ENCODE results near the gene TLCD4.

Gene TLCD4, protein sequence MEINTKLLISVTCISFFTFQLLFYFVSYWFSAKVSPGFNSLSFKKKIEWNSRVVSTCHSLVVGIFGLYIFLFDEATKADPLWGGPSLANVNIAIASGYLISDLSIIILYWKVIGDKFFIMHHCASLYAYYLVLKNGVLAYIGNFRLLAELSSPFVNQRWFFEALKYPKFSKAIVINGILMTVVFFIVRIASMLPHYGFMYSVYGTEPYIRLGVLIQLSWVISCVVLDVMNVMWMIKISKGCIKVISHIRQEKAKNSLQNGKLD

GRCh38 chr1:95117207-95118066 is at the start of gene TLCD4:
TLCD4 (plus strand) TSS chr1:95117355; CDS start chr1:95143902, 26,547 bp downstream.
- DNase-seq (ENCODE audit: low read depth), result peak; percentile 16
- TF ChIP-seq CTCF (conservative IDR thresholded peaks at IDR 0.05; ENCODE audit: low read depth, low read length), result no peak
- peak within 1 kb of the TSS; percentile 57 for H3K4me3 ChIP-seq (ENCODE audit: low read depth, low read length)

DNA sequence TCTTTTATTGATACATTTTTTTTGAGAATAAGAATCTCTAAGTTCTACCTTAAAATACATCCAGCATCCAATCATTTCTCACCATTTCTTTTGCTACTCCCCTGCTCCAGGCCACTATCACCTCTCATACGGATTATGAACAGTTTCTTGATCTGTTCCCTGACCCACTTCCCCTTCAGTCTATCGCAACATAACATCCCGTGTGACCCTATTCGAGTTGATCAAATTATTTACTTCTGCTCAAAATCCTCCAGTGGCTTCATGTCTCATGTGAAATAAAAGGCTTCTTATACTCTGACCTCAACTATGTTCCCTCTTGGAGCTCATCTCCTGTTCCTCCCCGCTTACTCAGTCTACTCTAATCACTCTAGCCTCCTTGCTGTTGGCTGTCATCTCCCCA is 49.6 kb upstream of the TLCD4 start:
- no peak for TF ChIP-seq CTCF (conservative IDR thresholded peaks at IDR 0.05; ENCODE audit: low read depth, low read length)
- H3K4me3 ChIP-seq (ENCODE audit: low read depth, low read length), result no peak overlapping the region
- DNase-seq (ENCODE audit: low read depth), result no peak

DNA sequence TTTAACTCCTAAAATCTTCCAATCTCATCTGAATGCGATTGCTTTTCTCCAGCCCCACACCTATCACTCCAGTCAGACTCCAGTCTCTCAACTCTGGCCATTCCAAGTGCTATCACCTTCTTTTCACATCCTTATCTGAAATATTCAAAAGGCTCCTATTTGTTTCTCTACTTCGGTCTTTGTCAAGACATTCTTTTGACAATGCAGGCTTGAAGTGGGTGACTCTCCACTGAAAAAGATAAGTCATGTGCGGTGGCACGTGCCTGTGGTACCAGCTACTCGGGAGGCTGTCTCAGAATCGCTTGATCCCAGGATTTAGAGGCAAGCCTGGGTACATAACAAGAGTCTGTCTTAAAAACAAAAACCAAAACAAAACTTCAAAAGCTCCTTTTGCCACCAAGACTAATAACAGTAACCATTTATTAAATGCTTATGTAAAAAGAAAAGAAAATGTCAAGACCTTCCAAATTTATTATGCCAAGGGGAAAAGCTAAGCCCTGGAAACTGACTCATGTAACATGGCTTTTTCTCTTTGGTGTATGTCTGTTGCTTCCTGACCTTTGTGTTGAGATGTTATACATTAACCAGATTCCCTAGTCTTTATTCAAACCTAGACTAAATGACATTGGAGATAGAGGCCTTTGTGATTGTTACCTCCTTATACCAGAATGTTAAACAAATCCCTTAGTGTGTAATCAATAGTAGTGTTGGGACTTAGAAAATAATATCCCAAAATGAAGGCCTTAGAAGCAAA is 48.0 kb upstream of the TLCD4 start:
- no peak for TF ChIP-seq CTCF (conservative IDR thresholded peaks at IDR 0.05; ENCODE audit: low read depth, low read length)
- no peak for DNase-seq (ENCODE audit: low read depth)
- no peak overlapping the region for H3K4me3 ChIP-seq (ENCODE audit: low read depth, low read length)

GRCh38 chr1:95069710-95070093 is 47.5 kb upstream of the TLCD4 start:
- DNase-seq (ENCODE audit: low read depth), result no peak

GRCh38 chr1:95071539-95071938 is 45.6 kb upstream of the TLCD4 start:
- TF ChIP-seq CTCF (conservative IDR thresholded peaks at IDR 0.05; ENCODE audit: low read depth, low read length), result no peak
- peak; percentile 5 for DNase-seq (ENCODE audit: low read depth)
- H3K4me3 ChIP-seq (ENCODE audit: low read depth, low read length), result no peak overlapping the region

More at GRCh38 chr1:95069710-95070093, 47.5 kb upstream of the TLCD4 start:
- no peak for TF ChIP-seq CTCF (conservative IDR thresholded peaks at IDR 0.05; ENCODE audit: low read depth, low read length)
- H3K4me3 ChIP-seq (ENCODE audit: low read depth, low read length), result no peak overlapping the region

GRCh38 chr1:95072117-95072516 is 45.0 kb upstream of the TLCD4 start:
- peak overlapping the region; percentile 96 for H3K4me3 ChIP-seq (ENCODE audit: low read depth, low read length)
- TF ChIP-seq CTCF (conservative IDR thresholded peaks at IDR 0.05; ENCODE audit: low read depth, low read length), result no peak
- DNase-seq (ENCODE audit: low read depth), result no peak
